ENCODE data around the gene LARP4. TPM values are rescaled to one million over a fixed set of nuclear protein-coding genes. Genes with fewer than 3 reads are reported as not detected.
A peak's percentile ranks its signal among the peaks of the same experiment; 100 is the strongest.

The LARP4 gene
- total RNA-seq, 1 donor from 2014 or later, result 38.9 TPM

GRCh38 chr12:50507930-50508329 lies 107.2 kb downstream of the LARP4 start:
- no peaks in the 10 kb centered on the region for H3K36me3 Mint-ChIP-seq (ENCODE audit: low read depth)
- no peak overlapping the region for H3K4me3 Mint-ChIP-seq (ENCODE audit: unreplicated experiment)
- H3K4me1 Mint-ChIP-seq (ENCODE audit: low read depth), result peaks cover 50% of the 10 kb centered on the region
- no peak for DNase-seq (ENCODE audit: low spot score)
- TF ChIP-seq CTCF (IDR thresholded peaks at IDR 0.05), result no peak
- H3K27ac Mint-ChIP-seq (ENCODE audit: unreplicated experiment), result peak overlapping the region; percentile 67
- no peaks in the 10 kb centered on the region for H3K27me3 Mint-ChIP-seq (ENCODE audit: low read depth)
- no peaks in the 10 kb centered on the region for H3K9me3 Mint-ChIP-seq (ENCODE audit: low read depth)

GRCh38 chr12:50508414-50508813 lies 107.7 kb downstream of the LARP4 start:
- no peak for TF ChIP-seq CTCF (IDR thresholded peaks at IDR 0.05)
- no peaks in the 10 kb centered on the region for H3K27me3 Mint-ChIP-seq (ENCODE audit: low read depth)
- H3K4me1 Mint-ChIP-seq (ENCODE audit: low read depth), result peaks cover 50% of the 10 kb centered on the region
- H3K27ac Mint-ChIP-seq (ENCODE audit: unreplicated experiment), result no peak overlapping the region
- DNase-seq (ENCODE audit: low spot score), result no peak
- H3K4me3 Mint-ChIP-seq (ENCODE audit: unreplicated experiment), result no peak overlapping the region
- no peaks in the 10 kb centered on the region for H3K9me3 Mint-ChIP-seq (ENCODE audit: low read depth)
- H3K36me3 Mint-ChIP-seq (ENCODE audit: low read depth), result no peaks in the 10 kb centered on the region

- TF ChIP-seq CTCF (IDR thresholded peaks at IDR 0.05), result no peak
- DNase-seq (ENCODE audit: low spot score), result no peak
- Mint-ChIP-seq H3K9me3 (ENCODE audit: low read depth) (no peaks in the 10 kb centered on the region), H3K27ac (ENCODE audit: unreplicated experiment) (no peak overlapping the region), H3K36me3 (ENCODE audit: low read depth) (no peaks in the 10 kb centered on the region), H3K4me1 (ENCODE audit: low read depth) (peaks cover 50% of the 10 kb centered on the region), H3K27me3 (ENCODE audit: low read depth) (no peaks in the 10 kb centered on the region), H3K4me3 (ENCODE audit: unreplicated experiment) (no peak overlapping the region)
These were observed 108.4 kb downstream of the LARP4 start for GRCh38 chr12:50508970-50509663.

GRCh38 chr12:50514526-50515276 lies 114.0 kb downstream of the LARP4 start:
- peak overlapping the region; percentile 20 for H3K27ac Mint-ChIP-seq (ENCODE audit: unreplicated experiment)
- H3K36me3 Mint-ChIP-seq (ENCODE audit: low read depth), result no peaks in the 10 kb centered on the region
- no peak for DNase-seq (ENCODE audit: low spot score)
- H3K9me3 Mint-ChIP-seq (ENCODE audit: low read depth), result no peaks in the 10 kb centered on the region
- TF ChIP-seq CTCF (IDR thresholded peaks at IDR 0.05), result no peak
- no peaks in the 10 kb centered on the region for H3K27me3 Mint-ChIP-seq (ENCODE audit: low read depth)
- H3K4me3 Mint-ChIP-seq (ENCODE audit: unreplicated experiment), result no peak overlapping the region
- peaks cover 30% of the 10 kb centered on the region for H3K4me1 Mint-ChIP-seq (ENCODE audit: low read depth)

GRCh38 chr12:50515587-50515986 lies 114.9 kb downstream of the LARP4 start:
- H3K4me1 Mint-ChIP-seq (ENCODE audit: low read depth), result peaks cover 34% of the 10 kb centered on the region
- H3K9me3 Mint-ChIP-seq (ENCODE audit: low read depth), result no peaks in the 10 kb centered on the region
- peak overlapping the region; percentile 37 for H3K27ac Mint-ChIP-seq (ENCODE audit: unreplicated experiment)
- no peak for TF ChIP-seq CTCF (IDR thresholded peaks at IDR 0.05)
- no peaks in the 10 kb centered on the region for H3K36me3 Mint-ChIP-seq (ENCODE audit: low read depth)
- no peak overlapping the region for H3K4me3 Mint-ChIP-seq (ENCODE audit: unreplicated experiment)
- H3K27me3 Mint-ChIP-seq (ENCODE audit: low read depth), result no peaks in the 10 kb centered on the region
- no peak for DNase-seq (ENCODE audit: low spot score)

Measured in chondrocyte (in vitro differentiated cells).